ENCODE results near the gene KIF16B. TPM values are rescaled to one million over a fixed set of nuclear protein-coding genes. Genes with fewer than 3 reads are reported as not detected.

KIF16B gene
- total and polyA plus RNA-seq, 9 of the 15 experiments (the other 6 are each of a cell fraction or from before 2014, with no cell fraction given), result 1.00 to 10.6 (median 8.5) TPM

GRCh38 chr20:16399801-16400200 is 173.4 kb downstream of the KIF16B start (continued):
- TF ChIP-seq ZC3H4 (CRISPR knock-in tag; IDR thresholded peaks at IDR 0.05; ENCODE audit: borderline replicate concordance) (no peak), ZNF699 (CRISPR knock-in tag; IDR thresholded peaks at IDR 0.05; ENCODE audit: insufficient replicate concordance) (no peak), SRSF9 (IDR thresholded peaks at IDR 0.05; ENCODE audit: borderline replicate concordance, low read depth, low read length) (no peak), MTA2 (IDR thresholded peaks at IDR 0.05; ENCODE audit: low read depth) (no peak), CBX2 (IDR thresholded peaks at IDR 0.05; ENCODE audit: insufficient read depth, low read length, poor library complexity, severe bottlenecking) (no peak), RBFOX2 (IDR thresholded peaks at IDR 0.05; ENCODE audit: low read depth, low read length) (no peak), SREBF2 (CRISPR knock-in tag; IDR thresholded peaks at IDR 0.05) (no peak), SRSF3 (IDR thresholded peaks at IDR 0.05; ENCODE audit: insufficient read depth, low read length) (no peak)

GRCh38 chr20:16397086-16397485 is 176.2 kb downstream of the KIF16B start:
- POLR2A ChIA-PET, result no interaction called here
- 30% methylated on average over 2 of the region's 4 CpGs for WGBS (ENCODE audit: insufficient coverage, low coverage, missing lambda C conversion rate)
- TF ChIP-seq DDX20 (tag; IDR thresholded peaks at IDR 0.05; ENCODE audit: low read depth) (no peak), ETV6 (IDR thresholded peaks at IDR 0.05; ENCODE audit: borderline replicate concordance in 1 of 2, low read depth in 2 of 2, low read length in 1 of 2) (no peak), ETV6 (CRISPR knock-in tag; IDR thresholded peaks at IDR 0.05; ENCODE audit: borderline replicate concordance) (no peak), HMBOX1 (IDR thresholded peaks at IDR 0.05) (no peak), SIX5 (IDR thresholded peaks at IDR 0.05; ENCODE audit: borderline replicate concordance in 1 of 2, insufficient read depth in 1 of 2, low read depth in 1 of 2, low read length in 2 of 2) (no peak), RBFOX2 (IDR thresholded peaks at IDR 0.05; ENCODE audit: low read depth, low read length) (no peak), NFIC (IDR thresholded peaks at IDR 0.05) (no peak), TAF9B (IDR thresholded peaks at IDR 0.05; ENCODE audit: partially characterized antibody) (no peak), HNRNPUL1 (IDR thresholded peaks at IDR 0.05; ENCODE audit: low read length) (no peak), HLTF (IDR thresholded peaks at IDR 0.05) (no peak), ESRRB (CRISPR knock-in tag; IDR thresholded peaks at IDR 0.05; ENCODE audit: borderline replicate concordance) (no peak), NBN (IDR thresholded peaks at IDR 0.05; ENCODE audit: low read depth) (no peak), TCFL5 (CRISPR knock-in tag; conservative IDR thresholded peaks at IDR 0.05) (no peak), E4F1 (CRISPR knock-in tag; IDR thresholded peaks at IDR 0.05; ENCODE audit: borderline replicate concordance) (no peak)

More at GRCh38 chr20:16397086-16397485, 176.2 kb downstream of the KIF16B start:
- intact Hi-C loops (cut with micrococcal nuclease), result no loop called here
- no peak overlapping the region for H3K27ac ChIP-seq (ENCODE audit: extremely low read depth, low read depth, low read length)
- ATAC-seq, result no peak
- no peaks in the 10 kb centered on the region; a peak in 1 of 5 replicates for H3K4me1 ChIP-seq (replicated peaks in 1 of 2; ENCODE audit: control insufficient read depth in 2 of 2, insufficient read depth in 2 of 2, low read length in 2 of 2)
- no peak overlapping the region for H2AFZ ChIP-seq (ENCODE audit: low read depth, low read length)
- no peak overlapping the region for H3K4me3 ChIP-seq
- CTCF ChIA-PET (ENCODE audit: low intra/inter-chr PET ratio), result no interaction called here
- no peaks in the 10 kb centered on the region for H4K20me1 ChIP-seq (replicated peaks; ENCODE audit: control insufficient read depth, insufficient read depth, low read length)
- H3K36me3 ChIP-seq (ENCODE audit: control insufficient read depth, insufficient read depth, low read length), result no peaks in the 10 kb centered on the region
- no peak overlapping the region for H3K4me2 ChIP-seq (ENCODE audit: insufficient read depth, low read length)
- no peaks in the 10 kb centered on the region for H3K9me1 ChIP-seq (ENCODE audit: control insufficient read depth, insufficient read depth, low read length)
- no peak for DNase-seq (ENCODE audit: extremely low read depth in 1 of 4, low spot score in 3 of 4)
- no peaks in the 10 kb centered on the region for H3K79me2 ChIP-seq (ENCODE audit: control insufficient read depth, insufficient read depth, low read length)
- in situ Hi-C loops (cut with MboI), result no loop called here
- FAIRE-seq, result no peak
- no peak overlapping the region for H3K9ac ChIP-seq (ENCODE audit: insufficient read depth in 1 of 2, low read depth in 2 of 2, low read length in 2 of 2)
- H3K27me3 ChIP-seq (ENCODE audit: control insufficient read depth in 2 of 2, insufficient read depth in 2 of 2, low read length in 2 of 2), result no peaks in the 10 kb centered on the region
- H3K9me3 ChIP-seq (replicated peaks; ENCODE audit: control insufficient read depth, insufficient read depth, low read depth, low read length), result no peaks in the 10 kb centered on the region
- BruUV-seq (replicated peaks), result no TSS peak
